HepG2 (cell line): ENCODE data around the gene BSN. TPM values are rescaled to one million over a fixed set of nuclear protein-coding genes. Genes with fewer than 3 reads are reported as not detected.

Source experiments
- ARHGAP35 ChIP-seq: sonication (generic); formaldehyde crosslinking; IDR thresholded peaks from 2 replicates; pipeline ENCODE4 v1.9.0; 2022; ENCODE audit warnings: mild to moderate bottlenecking, inconsistent platforms, moderate library complexity, missing genetic modification reagents, borderline replicate concordance
- BRCA1 ChIP-seq: sonication (generic); formaldehyde crosslinking; IDR thresholded peaks from 2 replicates; pipeline ENCODE4 v1.4.0; 2020; ENCODE audit warnings: missing genetic modification reagents
- CHCHD3 ChIP-seq: sonication (generic); formaldehyde crosslinking; IDR thresholded peaks from 2 replicates; pipeline ENCODE4 v1.8.0; 2022; ENCODE audit warnings: mild to moderate bottlenecking, missing genetic modification reagents, moderate library complexity
- FOSL2 ChIP-seq: sonication (generic); formaldehyde crosslinking; IDR thresholded peaks from 2 replicates; pipeline ENCODE4 v1.4.0; 2020; ENCODE audit warnings: missing genetic modification reagents
- HOXA5 ChIP-seq: sonication (generic); formaldehyde crosslinking; IDR thresholded peaks from 2 replicates; pipeline ENCODE4 v1.4.0; 2020; ENCODE audit warnings: missing genetic modification reagents
- KDM5A ChIP-seq: fragments of 200-600 bp; sonication (generic); IDR thresholded peaks from 2 replicates; pipeline ENCODE4 v1.7.0; 2018; ENCODE audit warnings: antibody characterized with exemption, mild to moderate bottlenecking, low read length, borderline replicate concordance
- MED1 ChIP-seq: sonication (generic); formaldehyde crosslinking; IDR thresholded peaks from 2 replicates; pipeline ENCODE4 v1.4.0; 2020; ENCODE audit warnings: missing genetic modification reagents
- MTF1 ChIP-seq: sonication (generic); formaldehyde crosslinking; IDR thresholded peaks from 2 replicates; pipeline ENCODE4 v1.5.0; 2020; ENCODE audit warnings: missing genetic modification reagents
- NFIB ChIP-seq: sonication (generic); formaldehyde crosslinking; IDR thresholded peaks from 2 replicates; pipeline ENCODE4 v1.9.0; 2021; ENCODE audit warnings: missing genetic modification reagents, mild to moderate bottlenecking, borderline replicate concordance
- PITX1 ChIP-seq: sonication (generic); formaldehyde crosslinking; IDR thresholded peaks from 2 replicates; pipeline ENCODE4 v1.5.1; 2020; ENCODE audit warnings: mild to moderate bottlenecking, missing genetic modification reagents
- SMAD3 ChIP-seq: sonication (generic); formaldehyde crosslinking; IDR thresholded peaks from 2 replicates; pipeline ENCODE4 v1.4.0; 2020; ENCODE audit warnings: missing genetic modification reagents
- TEAD3 ChIP-seq: optimal IDR thresholded peaks from 2 replicates; pipeline ENCODE3; 2016; ENCODE audit warnings: borderline replicate concordance
- ZBTB3 ChIP-seq: sonication (generic); formaldehyde crosslinking; IDR thresholded peaks from 2 replicates; pipeline ENCODE4 v1.4.0; 2020; ENCODE audit warnings: low read depth, mild to moderate bottlenecking, moderate library complexity, missing genetic modification reagents, borderline replicate concordance
- ZFAT ChIP-seq: sonication (generic); formaldehyde crosslinking; conservative IDR thresholded peaks from 2 replicates; pipeline ENCODE4 v1.8.1; 2023; ENCODE audit warnings: missing genetic modification reagents, inconsistent platforms
- ZFX ChIP-seq: sonication (generic); formaldehyde crosslinking; IDR thresholded peaks from 2 replicates; pipeline ENCODE4 v1.4.0; 2020; ENCODE audit warnings: mild to moderate bottlenecking, low read depth, missing genetic modification reagents, moderate library complexity
- ZNF17 ChIP-seq: sonication (generic); formaldehyde crosslinking; IDR thresholded peaks from 2 replicates; pipeline ENCODE4 v1.5.0; 2020; ENCODE audit warnings: mild to moderate bottlenecking, missing genetic modification reagents
- ZNF431 ChIP-seq: sonication (generic); formaldehyde crosslinking; IDR thresholded peaks from 2 replicates; pipeline ENCODE4 v1.9.0; 2022; ENCODE audit warnings: missing genetic modification reagents, low read depth, mild to moderate bottlenecking, borderline replicate concordance
- ZNF549 ChIP-seq: sonication (generic); formaldehyde crosslinking; IDR thresholded peaks from 2 replicates; pipeline ENCODE4 v1.5.0; 2020; ENCODE audit warnings: missing genetic modification reagents
- ZNF552 ChIP-seq: sonication (generic); formaldehyde crosslinking; IDR thresholded peaks from 2 replicates; pipeline ENCODE4 v1.9.0; 2022; ENCODE audit warnings: missing genetic modification reagents, mild to moderate bottlenecking, borderline replicate concordance
- ZNF569 ChIP-seq: sonication (generic); formaldehyde crosslinking; IDR thresholded peaks from 2 replicates; pipeline ENCODE4 v1.5.0; 2020; ENCODE audit warnings: mild to moderate bottlenecking, missing genetic modification reagents, moderate library complexity, borderline replicate concordance
- ZNF619 ChIP-seq: sonication (generic); formaldehyde crosslinking; IDR thresholded peaks from 2 replicates; pipeline ENCODE4 v1.4.0; 2020; ENCODE audit warnings: mild to moderate bottlenecking, missing genetic modification reagents
- polyA plus RNA-seq, 8 experiments: library from polyadenylated mRNA; depleted of rRNA in 3 of 8; stranded (reverse) in 7 of 8; unstranded in 1 of 8; fragments of >200 nt; fragmentation: Illumina TruSeq in 4 of 8; extraction: Trizol in 4 of 8; gene quantifications; 2 replicates each; pipeline versions ENCODE4 v1.2.1 to v1.2.3, GENCODE V29; 2011 to 2016; ENCODE audit warnings: low read depth in 4 of 8, missing spikeins in 1 of 8, mixed read lengths in 1 of 8; ENCODE audit not compliant: insufficient read depth in 1 of 8
- total RNA-seq, 5 experiments: library from RNA; depleted of rRNA; stranded (reverse); fragments of >200 nt; fragmentation: Illumina TruSeq; extraction: Trizol; gene quantifications; 2 replicates each; pipeline ENCODE4 v1.2.3, GENCODE V29; 2016; ENCODE audit warnings: low read depth in 1 of 5
- TF ChIP-seq, protein P1 (sequence below): sonication (generic); formaldehyde crosslinking; IDR thresholded peaks from 2 replicates; pipeline ENCODE4 v1.4.0; 2020; ENCODE audit warnings: mild to moderate bottlenecking, missing genetic modification reagents

Gene BSN
- total and polyA plus RNA-seq, 2 of the 13 experiments (the other 11 are each of a cell fraction or from before 2014, with no cell fraction given): 0.42 to 0.86 TPM

- TF ChIP-seq, protein P1, sequence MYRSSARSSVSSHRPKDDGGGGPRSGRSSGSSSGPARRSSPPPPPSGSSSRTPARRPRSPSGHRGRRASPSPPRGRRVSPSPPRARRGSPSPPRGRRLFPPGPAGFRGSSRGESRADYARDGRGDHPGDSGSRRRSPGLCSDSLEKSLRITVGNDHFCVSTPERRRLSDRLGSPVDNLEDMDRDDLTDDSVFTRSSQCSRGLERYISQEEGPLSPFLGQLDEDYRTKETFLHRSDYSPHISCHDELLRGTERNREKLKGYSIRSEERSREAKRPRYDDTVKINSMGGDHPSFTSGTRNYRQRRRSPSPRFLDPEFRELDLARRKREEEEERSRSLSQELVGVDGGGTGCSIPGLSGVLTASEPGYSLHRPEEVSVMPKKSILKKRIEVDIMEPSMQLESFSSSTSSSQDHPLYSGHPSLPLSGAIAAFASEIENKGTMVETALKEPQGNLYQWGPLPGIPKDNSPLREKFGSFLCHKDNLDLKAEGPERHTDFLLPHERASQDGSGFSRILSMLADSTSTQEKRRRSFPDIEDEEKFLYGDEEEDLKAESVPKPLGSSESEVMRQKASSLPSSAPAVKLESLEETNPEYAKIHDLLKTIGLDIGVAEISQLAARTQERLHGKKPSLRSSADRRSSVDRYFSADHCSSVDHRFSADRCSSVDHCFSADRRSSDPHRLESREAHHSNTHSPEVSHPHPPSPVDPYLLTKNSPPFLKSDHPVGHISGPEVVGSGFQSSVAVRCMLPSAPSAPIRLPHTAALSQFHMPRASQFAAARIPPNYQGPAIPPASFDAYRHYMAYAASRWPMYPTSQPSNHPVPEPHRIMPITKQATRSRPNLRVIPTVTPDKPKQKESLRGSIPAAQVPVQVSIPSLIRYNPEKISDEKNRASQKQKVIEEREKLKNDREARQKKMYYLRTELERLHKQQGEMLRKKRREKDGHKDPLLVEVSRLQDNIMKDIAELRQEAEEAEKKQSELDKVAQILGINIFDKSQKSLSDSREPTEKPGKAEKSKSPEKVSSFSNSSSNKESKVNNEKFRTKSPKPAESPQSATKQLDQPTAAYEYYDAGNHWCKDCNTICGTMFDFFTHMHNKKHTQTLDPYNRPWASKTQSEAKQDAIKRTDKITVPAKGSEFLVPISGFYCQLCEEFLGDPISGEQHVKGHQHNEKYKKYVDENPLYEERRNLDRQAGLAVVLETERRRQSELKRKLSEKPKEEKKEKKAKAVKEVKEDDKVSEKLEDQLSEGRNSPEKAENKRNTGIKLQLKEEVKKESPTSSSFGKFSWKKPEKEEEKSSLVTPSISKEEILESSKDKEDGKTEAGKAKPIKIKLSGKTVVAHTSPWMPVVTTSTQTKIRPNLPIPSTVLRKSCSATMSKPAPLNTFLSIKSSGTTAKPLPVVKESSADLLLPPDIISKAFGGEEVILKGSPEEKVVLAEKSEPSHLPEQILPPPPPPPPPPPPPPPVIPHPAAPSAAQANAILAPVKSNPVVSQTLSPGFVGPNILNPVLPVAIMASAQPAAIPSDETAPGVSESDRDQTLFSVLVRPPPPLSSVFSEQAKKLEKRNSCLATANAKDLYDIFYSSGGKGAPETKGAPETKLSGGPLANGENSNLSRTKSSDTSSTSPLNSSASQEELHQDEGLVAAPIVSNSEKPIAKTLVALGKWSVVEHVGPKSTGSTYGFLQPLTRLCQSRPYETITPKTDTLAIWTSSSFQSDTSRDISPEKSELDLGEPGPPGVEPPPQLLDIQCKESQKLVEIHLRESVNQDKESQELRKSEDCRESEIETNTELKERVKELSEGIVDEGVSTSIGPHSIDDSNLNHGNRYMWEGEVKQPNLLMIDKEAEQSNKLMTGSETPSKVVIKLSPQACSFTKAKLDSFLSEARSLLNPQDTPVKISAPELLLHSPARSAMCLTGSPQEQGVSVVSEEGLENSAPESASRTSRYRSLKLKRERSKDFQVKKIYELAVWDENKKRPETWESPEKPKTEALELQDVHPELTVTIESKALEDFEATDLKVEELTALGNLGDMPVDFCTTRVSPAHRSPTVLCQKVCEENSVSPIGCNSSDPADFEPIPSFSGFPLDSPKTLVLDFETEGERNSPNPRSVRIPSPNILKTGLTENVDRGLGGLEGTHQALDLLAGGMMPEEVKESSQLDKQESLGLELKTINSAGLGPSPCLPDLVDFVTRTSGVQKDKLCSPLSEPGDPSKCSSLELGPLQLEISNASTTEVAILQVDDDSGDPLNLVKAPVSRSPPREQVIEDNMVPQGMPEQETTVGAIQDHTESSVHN (CRISPR knock-in tag): no peak; the same call in 1 of the 2 replicates
- TF ChIP-seq MED1 (peak; percentile 66), ZBTB3 (CRISPR knock-in tag) (peak; percentile 37; the same call in 1 of the 2 replicates), ZFAT (CRISPR knock-in tag) (no peak; the same call in 1 of the 2 replicates), KDM5A (peak; percentile 94), ZNF619 (CRISPR knock-in tag) (peak; percentile 71; the same call in 1 of the 2 replicates), MTF1 (CRISPR knock-in tag) (no peak), TEAD3 (CRISPR knock-in tag) (no peak), PITX1 (peak; percentile 71), ZFX (CRISPR knock-in tag) (peak; percentile 87), ZNF17 (CRISPR knock-in tag) (no peak), HOXA5 (CRISPR knock-in tag) (peak; percentile 28; the same call in 1 of the 2 replicates), ARHGAP35 (CRISPR knock-in tag) (0 out of 2 replicates have a peak, but pooled peaks have one; percentile 6), ZNF552 (CRISPR knock-in tag) (peak; percentile 26; the same call in 1 of the 2 replicates), ZNF569 (CRISPR knock-in tag) (no peak), SMAD3 (CRISPR knock-in tag) (0 out of 2 replicates have a peak, but pooled peaks have one; percentile 47), CHCHD3 (no peak), ZNF431 (CRISPR knock-in tag) (no peak), BRCA1 (no peak), NFIB (CRISPR knock-in tag) (no peak), FOSL2 (no peak; the same call in 1 of the 2 replicates), ZNF549 (CRISPR knock-in tag) (no peak)
Measured at GRCh38 chr3:49689046-49689907, 135.0 kb downstream of the BSN start, which contains the start of the genes MST1 and RNF123 (continued).
